ENCODE data around the gene CTNNA3.
"Not testable (repeated sequence)": the region's sequence is repeated elsewhere in the genome, so short reads cannot be mapped to it uniquely, and the experiment has no call there.

CTNNA3 gene

DNA sequence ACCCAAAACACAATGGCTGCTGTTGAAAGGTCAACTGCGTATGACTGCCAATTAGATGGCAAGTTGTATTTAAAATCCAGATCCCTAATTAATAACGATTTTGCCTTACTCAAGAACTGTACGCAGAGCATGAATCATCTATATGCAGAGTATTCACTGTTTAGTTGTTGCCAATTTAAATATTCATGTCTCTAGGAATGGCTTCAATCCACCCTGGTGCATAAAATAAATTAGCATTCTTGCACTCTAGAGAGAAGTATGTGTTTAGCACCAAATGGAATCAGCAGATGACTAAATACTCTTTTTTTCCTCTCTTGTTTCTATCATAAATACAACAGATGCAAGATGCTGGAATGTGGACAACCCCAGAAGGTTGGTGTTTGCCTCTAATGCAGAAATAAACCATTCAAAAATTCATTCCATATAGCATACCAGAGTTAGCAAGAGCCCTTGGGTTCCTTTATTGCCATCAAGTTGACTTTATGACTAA lies 449.9 kb downstream of the CTNNA3 start:
- no peak for DNase-seq (ENCODE audit: low read depth in 2 of 2)

DNA sequence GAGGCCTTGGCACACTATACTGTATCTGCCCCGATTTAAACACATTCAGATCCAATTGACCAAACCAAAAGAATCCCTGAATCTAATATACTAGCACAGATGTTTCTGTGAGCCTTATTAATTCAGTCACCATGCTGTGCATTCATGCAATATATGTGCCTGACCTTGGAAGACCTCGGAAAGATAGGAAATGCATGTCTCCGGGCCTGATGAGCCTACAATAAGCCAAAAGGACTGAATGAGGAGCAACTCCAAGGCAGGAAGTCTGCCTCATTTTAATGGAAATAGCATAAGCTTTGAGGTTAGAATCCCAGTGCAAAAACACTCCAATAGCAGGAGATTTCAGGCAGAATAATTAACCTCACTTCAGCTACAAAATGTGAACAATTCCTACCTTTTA lies 453.5 kb downstream of the CTNNA3 start:
- no peak for DNase-seq (ENCODE audit: low read depth in 2 of 2)

DNA sequence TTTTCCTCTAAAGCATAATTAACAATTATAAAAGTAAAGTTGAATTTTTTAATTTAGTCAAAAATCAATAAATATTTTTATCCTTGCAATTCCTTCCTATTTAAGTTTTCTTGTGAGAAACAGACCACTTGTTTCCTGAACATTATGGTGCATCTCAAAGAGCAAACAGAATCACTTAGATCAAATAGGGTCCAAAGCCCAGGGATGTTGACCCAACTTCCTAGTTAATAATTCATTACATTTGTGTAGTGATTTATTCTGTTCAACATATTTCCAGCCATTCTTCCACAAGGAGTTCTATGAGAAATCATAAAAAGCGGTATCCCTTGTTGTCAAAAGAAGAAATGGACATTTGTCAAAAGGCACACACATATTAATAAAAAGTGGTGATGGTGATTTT lies 454.5 kb downstream of the CTNNA3 start:
- DNase-seq (ENCODE audit: low read depth in 2 of 2), result no peak

DNA sequence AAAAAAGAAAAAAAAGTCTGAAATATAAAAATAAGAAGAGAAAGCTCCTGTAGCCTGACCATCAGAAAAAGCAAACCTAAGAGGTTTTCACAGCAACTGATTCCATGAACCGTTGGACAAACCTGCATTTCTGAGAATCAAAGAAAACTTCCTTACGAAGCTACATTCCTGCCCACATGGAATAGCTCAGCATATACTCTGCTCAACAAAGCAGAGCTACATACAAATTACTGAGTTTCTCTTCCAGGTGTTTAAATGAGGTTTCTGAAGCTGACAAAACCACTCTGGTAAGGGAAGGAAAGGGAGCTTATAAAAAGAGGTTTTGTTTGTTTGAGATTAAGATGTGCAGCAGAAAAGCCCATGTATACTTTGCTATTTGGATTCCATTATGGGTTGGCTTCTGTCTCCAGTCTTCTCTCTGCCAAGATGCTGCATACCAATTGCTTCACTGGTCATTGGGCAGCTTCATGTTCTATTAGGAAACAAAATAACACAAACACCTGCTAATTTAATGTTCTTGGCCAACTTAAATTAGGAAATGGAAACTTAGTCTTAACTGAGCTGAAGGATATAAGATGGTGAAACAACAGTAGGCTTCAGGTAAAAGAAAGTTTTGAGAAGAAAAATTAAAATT lies 456.0 kb downstream of the CTNNA3 start:
- no peak for DNase-seq (ENCODE audit: low read depth in 2 of 2)

DNA sequence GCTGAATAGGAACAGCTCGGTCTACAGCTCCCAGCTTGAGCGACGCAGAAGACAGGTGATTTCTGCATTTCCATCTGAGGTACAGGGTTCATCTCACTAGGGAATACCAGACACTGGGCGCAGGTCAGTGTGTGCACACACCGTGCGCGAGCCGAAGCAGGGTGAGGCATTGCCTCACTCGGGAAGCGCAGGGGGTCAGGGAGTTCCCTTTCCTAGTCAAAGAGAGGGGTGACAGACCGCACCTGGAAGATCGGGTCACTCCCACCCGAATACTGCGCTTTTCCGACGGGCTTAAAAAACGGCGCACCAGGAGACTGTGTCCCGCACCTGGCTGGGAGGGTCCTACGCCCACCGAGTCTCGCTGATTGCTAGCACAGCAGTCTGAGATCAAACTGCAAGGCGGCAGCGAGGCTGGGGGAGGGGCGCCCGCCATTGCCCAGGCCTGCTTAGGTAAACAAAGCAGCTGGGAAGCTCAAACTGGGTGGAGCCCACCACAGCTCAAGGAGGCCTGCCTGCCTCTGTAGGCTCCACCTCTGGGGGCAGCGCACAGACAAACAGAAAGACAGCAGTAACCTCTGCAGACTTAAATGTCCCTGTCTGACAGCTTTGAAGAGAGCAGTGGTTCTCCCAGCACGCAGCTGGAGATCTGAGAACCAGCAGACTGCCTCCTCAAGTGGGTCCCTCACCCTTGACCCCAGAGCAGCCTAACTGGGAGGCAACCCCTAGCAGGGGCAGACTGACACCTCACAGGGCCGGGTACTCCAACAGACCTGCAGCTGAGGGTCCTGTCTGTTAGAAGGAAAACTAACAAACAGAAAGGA lies 465.1 kb downstream of the CTNNA3 start:
- not testable (repeated sequence) for DNase-seq (ENCODE audit: low read depth in 2 of 2)

DNA sequence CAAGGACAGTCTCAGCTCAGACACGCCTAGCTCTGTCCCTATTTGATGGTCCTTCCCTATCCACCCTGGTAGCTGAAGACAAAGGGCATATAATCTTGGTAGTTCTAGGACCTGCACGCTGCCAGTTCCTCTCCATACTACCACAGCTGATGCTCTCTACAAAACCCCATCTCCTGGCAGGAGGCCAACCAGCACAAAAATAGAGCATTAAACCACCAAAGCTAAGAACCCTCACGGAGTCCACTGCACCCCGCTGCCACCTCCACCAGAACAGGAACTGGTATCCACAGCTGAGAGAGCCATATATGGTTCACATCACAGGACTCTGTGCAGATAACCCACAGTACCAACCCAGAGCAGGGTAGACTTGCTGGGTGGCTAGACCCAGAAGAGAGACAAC lies 470.8 kb downstream of the CTNNA3 start:
- no peak for DNase-seq (ENCODE audit: low read depth in 2 of 2)

DNA sequence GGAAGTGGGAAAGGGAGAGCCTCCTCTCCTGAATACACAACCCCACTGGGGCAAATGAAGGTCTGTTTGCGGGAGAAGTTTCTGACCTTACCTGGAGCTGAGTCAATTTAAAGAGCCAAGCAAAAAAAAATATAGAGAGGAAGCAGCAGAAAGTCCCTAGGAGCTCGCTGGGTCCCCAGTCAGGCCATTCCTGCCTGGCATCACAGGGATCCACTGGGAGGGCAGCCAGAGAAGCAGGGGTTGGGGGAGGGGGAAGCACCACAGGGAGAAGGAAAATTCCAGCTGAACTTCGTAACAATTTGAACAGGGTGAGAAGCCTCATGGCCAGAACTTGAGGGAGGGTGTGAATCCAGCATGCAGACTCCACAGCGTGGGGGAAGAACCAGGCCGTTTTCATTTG lies 471.4 kb downstream of the CTNNA3 start:
- DNase-seq (ENCODE audit: low read depth in 2 of 2), result no peak

DNA sequence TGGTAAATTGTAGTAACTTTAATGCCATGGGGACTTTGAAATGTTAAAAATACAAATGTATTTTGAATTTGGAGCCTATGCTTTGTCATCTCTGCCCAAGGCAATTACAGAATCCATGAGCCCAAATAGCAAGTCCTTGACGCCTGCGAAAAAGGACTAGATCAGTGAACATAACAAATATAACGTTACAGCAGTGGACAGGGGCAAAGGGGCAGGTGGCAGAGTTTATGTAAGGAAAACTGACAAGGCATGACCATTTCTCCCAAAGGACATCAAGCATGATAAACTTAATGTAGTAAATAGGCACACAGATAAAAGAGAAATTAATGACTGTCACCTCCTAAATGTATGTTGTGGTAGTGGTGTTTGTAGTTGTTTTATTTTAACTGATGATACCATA lies 473.1 kb downstream of the CTNNA3 start:
- DNase-seq (ENCODE audit: low read depth in 2 of 2), result no peak

DNA sequence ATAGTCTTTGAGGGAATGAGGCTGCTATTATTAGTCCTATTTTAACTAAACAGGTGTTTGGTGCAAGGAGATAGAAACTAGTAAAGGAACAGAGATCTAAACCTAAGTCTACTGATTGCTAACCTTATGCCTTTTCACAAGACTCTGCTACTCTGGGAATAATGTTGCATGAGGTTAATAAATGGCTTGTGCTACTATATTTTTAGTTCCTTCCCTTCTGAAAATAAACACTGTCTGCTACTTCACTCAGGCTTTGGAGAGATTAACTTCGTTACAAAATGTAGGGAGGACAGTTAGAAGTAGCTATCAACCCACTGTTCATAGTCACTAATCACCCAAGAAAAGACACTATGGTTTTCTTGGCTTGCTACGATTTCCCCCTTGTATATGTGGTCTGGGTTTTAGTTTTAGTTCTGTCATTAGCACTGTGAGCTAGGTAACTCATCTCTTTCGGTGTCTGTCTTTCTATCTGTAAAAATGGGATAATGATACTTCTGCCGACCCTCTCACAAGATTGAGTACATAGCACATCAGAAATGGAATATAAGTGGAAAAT lies 474.0 kb downstream of the CTNNA3 start:
- DNase-seq (ENCODE audit: low read depth in 2 of 2), result no peak

DNA sequence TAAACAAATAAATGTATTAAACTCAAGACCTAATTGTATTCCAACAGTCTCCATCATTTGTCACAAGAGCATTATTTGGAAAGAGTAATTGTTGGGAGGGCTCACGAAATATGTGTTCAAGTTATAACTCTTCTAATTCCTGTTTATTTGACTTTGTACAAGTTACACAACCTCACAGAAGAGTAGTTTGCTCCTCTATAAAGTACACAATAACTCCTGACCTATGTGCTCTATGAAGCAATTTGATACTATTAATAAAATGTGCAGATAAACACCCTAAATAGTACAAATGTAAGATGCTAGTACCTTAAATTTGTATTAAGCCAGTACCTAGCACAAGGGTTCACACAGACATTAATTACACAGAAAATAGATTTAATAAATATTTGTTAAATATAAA lies 484.3 kb downstream of the CTNNA3 start:
- DNase-seq (ENCODE audit: low read depth in 2 of 2), result no peak

DNA sequence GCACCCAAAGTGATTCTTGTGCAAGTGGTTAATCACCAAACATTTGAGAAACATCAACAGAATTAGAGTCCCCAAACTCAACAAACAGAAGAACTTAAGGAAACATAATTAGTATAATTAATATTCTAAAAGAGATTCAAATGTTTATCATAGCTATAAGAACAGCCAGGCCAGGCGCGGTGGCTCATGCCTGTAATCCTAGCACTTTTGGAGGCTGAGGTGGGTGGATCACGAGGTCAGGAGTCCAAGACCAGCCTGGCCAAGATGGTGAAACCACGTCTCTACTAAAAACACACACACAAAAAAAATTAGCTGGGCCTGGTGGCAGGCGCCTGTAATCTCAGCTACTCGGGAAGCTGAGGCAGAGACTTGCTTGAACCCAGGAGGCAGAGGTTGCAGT lies 488.1 kb downstream of the CTNNA3 start:
- not testable (repeated sequence) for DNase-seq (ENCODE audit: low read depth in 2 of 2)

DNA sequence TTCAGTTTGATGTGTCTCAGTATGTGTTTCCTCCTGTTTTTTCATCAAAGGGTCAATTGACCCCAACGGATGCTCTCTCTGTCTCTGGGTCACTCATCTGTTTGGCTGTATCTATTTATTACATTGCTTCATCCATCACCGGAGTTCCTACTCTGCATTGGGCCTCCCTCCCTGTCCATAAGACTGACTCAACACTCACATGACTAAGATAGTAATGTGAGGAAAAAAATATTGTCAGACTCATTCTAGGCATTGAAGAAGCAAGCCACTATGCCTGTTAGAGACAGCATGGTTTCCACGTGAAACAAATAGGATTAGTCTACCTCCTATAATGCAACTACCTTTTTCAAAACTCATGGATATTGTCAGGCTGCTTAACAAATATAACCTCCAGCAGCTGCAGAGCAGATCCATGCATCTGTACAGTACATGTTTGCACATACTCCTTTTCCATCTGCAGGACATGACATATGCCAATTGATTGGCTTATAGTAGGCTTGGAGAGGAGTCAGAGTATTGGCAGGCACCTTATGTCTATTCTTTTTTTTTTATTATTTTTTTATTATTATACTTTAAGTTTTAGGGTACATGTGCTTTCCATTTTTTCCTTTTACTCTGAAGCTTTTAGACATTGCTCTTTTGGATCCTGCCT lies 495.0 kb downstream of the CTNNA3 start:
- no peak for DNase-seq (ENCODE audit: low read depth in 2 of 2)

DNA sequence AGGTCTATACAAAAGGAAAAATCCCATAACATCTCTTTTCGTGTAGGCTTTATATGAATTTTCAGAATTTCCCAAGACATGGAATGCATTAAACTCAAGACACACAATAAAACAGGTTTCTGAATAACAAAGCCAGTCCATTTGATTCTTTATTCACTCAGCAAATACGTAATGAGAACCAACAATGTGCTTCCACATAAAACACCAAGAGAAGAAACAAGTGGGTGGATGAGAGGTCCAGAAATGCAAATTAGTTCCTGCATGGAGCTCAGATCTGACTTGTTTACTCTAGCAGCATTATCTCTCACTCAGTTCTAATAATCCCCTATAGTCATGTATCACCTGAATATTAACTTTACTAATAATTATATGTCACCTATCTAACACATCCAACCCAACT lies 520.6 kb downstream of the CTNNA3 start:
- DNase-seq (ENCODE audit: low read depth in 2 of 2), result no peak

DNA sequence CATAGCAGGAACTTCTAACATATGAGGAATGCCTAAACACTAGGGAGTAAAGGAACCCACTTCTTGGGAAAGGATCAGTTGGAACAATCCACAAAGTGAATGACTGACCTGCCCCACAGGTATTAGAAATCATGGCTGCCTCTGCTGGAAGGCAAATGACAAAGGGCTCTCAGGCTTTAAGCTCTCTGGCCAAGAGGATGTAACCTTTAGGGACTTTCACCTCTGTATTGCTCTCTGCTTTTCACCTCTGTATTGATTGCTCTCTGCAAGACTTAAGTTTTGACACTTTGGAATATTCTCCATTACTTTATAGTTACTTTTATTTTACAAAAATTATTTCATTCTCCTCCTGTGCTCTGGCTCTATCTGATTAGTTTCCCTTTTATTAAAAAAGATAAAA lies 522.2 kb downstream of the CTNNA3 start:
- DNase-seq (ENCODE audit: low read depth in 2 of 2), result no peak

DNA sequence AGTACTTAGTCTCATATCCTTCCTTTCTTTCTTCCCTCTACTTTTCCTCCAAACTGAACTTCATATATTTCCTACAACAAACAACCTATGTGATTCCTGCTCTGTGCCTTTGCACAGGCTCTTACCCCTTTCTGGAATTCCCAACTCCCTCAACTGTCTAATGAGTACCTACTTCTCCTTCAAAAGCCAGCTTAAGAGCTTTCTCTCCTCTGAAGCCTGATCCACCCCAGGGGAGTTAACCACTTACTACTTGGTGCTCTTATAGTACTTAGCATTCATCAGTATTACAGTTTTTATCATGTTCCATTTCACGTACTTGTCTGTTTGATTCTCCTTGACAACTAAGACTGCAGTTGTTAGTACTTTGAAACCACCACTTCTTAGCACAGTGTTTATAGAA lies 524.0 kb downstream of the CTNNA3 start:
- no peak for DNase-seq (ENCODE audit: low read depth in 2 of 2)

DNA sequence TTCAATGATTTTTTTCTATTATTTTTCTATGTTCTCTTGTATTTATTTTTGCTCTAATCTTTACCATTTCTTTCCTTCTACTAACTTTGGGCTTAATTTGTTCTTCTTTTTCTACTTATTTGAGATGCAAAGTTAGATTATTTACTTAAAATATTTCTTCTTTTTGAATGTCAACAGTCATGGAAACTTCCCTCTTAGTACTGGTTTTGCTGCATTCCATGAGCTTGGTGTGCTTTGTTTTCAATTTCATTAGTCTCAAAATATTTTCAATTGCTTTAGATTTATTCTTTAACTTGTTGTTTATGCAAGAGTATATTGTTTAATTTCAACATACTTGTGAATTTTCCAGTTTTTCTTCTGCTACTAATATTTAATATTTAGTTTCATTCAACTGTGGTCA lies 539.8 kb downstream of the CTNNA3 start:
- DNase-seq (ENCODE audit: low read depth in 2 of 2), result no peak

DNA sequence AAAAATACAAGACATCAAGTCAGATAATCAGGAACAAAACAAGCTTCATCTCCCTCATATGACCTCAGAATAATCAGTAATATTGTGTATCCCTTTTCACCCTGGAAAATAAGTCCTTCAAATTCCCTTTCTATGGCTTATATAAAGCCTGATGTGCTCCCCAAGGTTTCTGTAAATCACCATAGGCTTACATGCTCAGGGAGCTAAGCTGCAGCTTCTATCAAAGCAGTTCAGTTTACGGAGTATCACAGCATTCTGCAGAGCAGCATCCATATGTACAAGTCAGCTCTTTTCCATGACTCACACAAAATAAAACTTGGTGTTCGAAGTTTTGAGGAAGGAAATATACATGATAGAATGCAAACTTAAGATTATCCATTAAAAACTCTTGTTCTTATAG lies 544.5 kb downstream of the CTNNA3 start:
- no peak for DNase-seq (ENCODE audit: low read depth in 2 of 2)

DNA sequence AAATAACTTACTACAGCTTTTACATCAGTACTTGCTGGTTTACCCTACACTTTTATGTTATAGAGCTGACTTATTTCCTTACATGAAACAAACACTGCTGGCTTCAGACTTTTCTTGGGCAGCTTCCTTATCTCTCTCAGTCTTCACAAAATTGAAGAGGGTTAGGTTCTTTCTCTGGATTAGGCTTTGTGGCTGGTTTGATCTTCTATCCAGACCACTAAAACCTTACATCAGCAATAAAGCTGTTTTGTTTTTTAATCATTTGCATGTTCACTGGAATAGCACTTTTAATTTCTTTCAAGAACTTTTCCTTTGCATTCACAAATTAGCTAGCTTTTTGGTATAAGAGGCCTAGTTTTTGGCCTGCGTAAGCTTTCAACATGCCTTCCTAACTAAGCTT lies 551.5 kb downstream of the CTNNA3 start:
- DNase-seq (ENCODE audit: low read depth in 2 of 2), result no peak

DNA sequence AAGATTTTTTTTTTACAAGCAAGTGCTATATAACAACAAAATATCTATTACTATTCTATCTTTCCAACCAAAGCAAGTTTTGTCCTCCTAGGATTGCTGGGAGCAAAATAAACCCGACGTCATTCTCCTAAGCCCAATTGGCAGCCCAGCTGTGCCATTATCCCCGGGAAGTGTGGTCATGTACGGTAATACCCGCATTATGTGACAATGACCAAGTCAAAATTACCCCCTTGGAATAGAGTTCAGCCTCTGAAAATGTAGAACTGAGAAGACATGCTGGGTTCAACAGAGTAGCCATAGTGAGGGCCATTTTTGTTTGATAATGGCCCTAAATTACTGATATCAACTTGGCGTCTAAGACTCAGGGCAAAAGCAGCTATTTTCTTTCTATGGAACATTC lies 554.7 kb downstream of the CTNNA3 start:
- DNase-seq (ENCODE audit: low read depth in 2 of 2), result no peak

DNA sequence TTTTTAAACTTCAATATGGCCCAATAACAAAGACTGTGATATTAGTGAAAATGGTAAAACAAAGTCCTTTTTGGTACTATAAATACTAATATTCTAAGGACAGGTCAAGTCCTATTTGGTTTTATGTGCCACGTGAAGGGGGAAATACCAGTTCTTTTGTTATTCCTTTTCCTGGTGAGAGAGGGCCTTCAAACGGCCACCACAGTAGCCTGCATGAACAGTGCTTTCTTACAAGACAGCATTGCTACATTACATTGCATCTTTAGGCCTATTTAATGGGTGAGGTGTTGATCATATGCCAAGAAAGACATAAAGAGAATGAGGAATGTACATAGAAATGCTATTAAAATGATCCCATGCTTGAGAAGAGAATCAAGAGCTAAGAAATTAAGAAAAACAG lies 555.4 kb downstream of the CTNNA3 start:
- DNase-seq (ENCODE audit: low read depth in 2 of 2), result no peak

DNA sequence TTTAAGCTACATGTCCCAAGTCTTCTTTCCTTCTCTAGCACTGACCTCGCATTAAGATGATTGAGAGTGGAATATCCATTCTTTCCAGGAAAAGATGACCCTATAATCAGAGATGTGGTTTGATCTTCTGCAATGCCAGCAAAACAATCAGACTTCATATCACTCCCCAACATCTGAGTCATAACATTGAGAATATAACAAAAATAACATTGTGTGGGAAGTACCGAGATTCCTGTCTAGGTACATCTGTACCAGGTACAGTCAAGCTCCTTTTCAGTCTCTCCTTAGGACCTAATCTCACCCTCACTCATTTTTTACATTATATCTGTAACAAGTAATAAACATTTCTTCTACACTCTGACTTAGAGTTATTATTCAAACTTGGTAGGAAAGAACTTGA lies 568.6 kb downstream of the CTNNA3 start:
- no peak for DNase-seq (ENCODE audit: low read depth in 2 of 2)

DNA sequence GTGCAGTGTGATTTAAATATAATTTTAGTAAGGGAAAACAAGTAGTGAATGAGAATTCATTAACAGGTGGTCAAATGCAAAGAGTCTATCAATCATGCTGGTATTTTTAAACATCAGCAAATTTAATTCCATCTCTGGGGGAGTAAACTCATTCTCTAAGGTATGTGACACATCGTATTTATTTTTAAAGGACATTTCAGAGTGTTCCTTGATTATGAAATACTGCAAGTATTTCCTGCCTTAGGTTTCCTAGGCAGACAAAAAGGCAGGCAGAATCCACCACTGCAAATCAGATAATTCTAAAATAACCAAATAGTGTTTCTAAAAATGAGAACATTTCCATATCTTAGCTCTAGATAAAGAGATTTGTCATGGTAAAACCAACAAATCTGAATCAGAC lies 576.3 kb downstream of the CTNNA3 start:
- no peak for DNase-seq (ENCODE audit: low read depth in 2 of 2)

DNA sequence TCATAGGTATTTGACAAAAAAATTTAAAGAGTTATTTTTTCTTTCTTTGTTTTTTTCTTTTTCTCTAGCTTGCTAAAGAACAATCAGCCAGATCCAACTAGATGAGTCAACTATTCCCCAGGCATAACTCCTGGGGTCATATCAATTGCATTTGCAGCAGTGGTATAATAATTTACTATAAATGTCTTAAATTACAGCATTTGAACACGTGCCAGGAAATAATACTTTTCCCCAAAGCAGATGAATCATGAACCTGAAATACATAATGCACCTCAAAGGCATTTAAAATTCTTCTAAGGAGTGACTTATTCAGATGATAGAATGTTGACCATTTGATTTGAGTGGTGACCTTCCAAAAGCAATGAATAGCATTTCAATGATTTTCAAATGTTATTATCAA lies 580.0 kb downstream of the CTNNA3 start:
- DNase-seq (ENCODE audit: low read depth in 2 of 2), result no peak
